GM10847 (cell line): Measurements from ENCODE around the gene MOGAT3.

ENCODE experiments used
- POLR2A ChIP-seq: IDR thresholded peaks from 2 replicates; pipeline ENCODE4 v1.6.1; 2011; ENCODE audit not compliant: insufficient read length; ENCODE audit errors: extremely low read depth

Gene MOGAT3

GRCh38 chr7:101200862-101201599, at the start of gene MOGAT3:
Gene MOGAT3 (minus strand): TSS chr7:101201036. CDS start chr7:101200854, 182 bp downstream.
- TF ChIP-seq POLR2A: no peak

- no peak for TF ChIP-seq POLR2A
These were observed 49.5 kb upstream of the MOGAT3 start for GRCh38 chr7:101250324-101250723.

- no peak for TF ChIP-seq POLR2A
These were observed 47.4 kb upstream of the MOGAT3 start for GRCh38 chr7:101248276-101248675.

- peak; percentile 6 for TF ChIP-seq POLR2A
These were observed 44.4 kb upstream of the MOGAT3 start for GRCh38 chr7:101245147-101245668.

GRCh38 chr7:101244375-101245146, 43.7 kb upstream of the MOGAT3 start, which contains the start of gene FIS1:
Gene FIS1 (minus strand): TSS chr7:101245081. CDS start chr7:101245004, 77 bp downstream.
- peak; percentile 69 for TF ChIP-seq POLR2A

GRCh38 chr7:101243646-101244374, 43.0 kb upstream of the MOGAT3 start:
- no peak for TF ChIP-seq POLR2A

GRCh38 chr7:101241443-101242349, 40.9 kb upstream of the MOGAT3 start:
- no peak for TF ChIP-seq POLR2A

GRCh38 chr7:101241015-101241363, 40.2 kb upstream of the MOGAT3 start:
- TF ChIP-seq POLR2A: no peak

- TF ChIP-seq POLR2A: no peak
These were observed 39.6 kb upstream of the MOGAT3 start for GRCh38 chr7:101240226-101241014.

- no peak for TF ChIP-seq POLR2A
These were observed 39.0 kb upstream of the MOGAT3 start for GRCh38 chr7:101239951-101240220.

GRCh38 chr7:101239191-101239950, 38.5 kb upstream of the MOGAT3 start:
- TF ChIP-seq POLR2A: no peak

- no peak for TF ChIP-seq POLR2A
These were observed 37.7 kb upstream of the MOGAT3 start for GRCh38 chr7:101238226-101239182.
